K562 (cell line): ENCODE measurements around the gene AMER3. TPM values are rescaled to one million over a fixed set of nuclear protein-coding genes. Genes with fewer than 3 reads are reported as not detected.

Experiments
- ATAC-seq: fragments of 200-7000 bp; cut with Tn5 transposase; 3 replicates; pipeline ENCODE4 v1.9.1; 2020; ENCODE audit warnings: moderate library complexity
- BruUV-seq: library from RNA; stranded (reverse); fragments of 400-500 nt; replicated peaks from 2 replicates; lab custom pipeline; 2021; lab: Mats Ljungman, UMichigan
- CTCF ChIA-PET: fragments of 300-600 bp; formaldehyde crosslinking; extraction: SDS; loops from one replicate; lab custom pipeline; 2021; ENCODE audit warnings: low intra/inter-chr PET ratio; lab: Yijun Ruan, JAX
- POLR2A ChIA-PET: fragments of 300-600, 350-650 bp; sonication (Branson Sonifier 250); formaldehyde crosslinking; extraction: SDS; loops from one replicate; lab custom pipeline; 2021; ENCODE audit warnings: antibody characterized with exemption, inconsistent platforms; lab: Yijun Ruan, JAX
- DNase-seq, 4 experiments: peaks; one replicate each; pipeline versions ENCODE4 v3.0.0 to v3.0.0-alpha.2; 2011 to 2018; ENCODE audit warnings: low spot score in 3 of 4, mixed read lengths in 3 of 4; ENCODE audit errors: extremely low read depth in 1 of 4
- FAIRE-seq: peaks from 2 replicates; lab custom pipeline; 2011; peaks lifted over from hg19 to GRCh38; lab: Jason Lieb, UNC
- H2AFZ ChIP-seq: 2 replicates; pipeline ENCODE4 v1.6.0; 2011; ENCODE audit warnings: low read depth, low read length, control low read depth, inconsistent platforms
- H3K27ac ChIP-seq: fragments of 200-600 bp; 3 replicates; pipeline ENCODE4 v1.8.0; 2011; ENCODE audit warnings: low read depth, mild to moderate bottlenecking, control low read depth, inconsistent platforms, low read length, moderate library complexity, mixed read lengths; ENCODE audit errors: extremely low read depth
- H3K27me3 ChIP-seq, 2 experiments: fragments of 300-600 bp in 1 of 2; 2 replicates in 1 of 2; 3 replicates in 1 of 2; pipeline versions ENCODE4 v1.6.0 to v1.8.0; 2011; ENCODE audit warnings: inconsistent platforms in 2 of 2, low read length in 2 of 2, mild to moderate bottlenecking in 1 of 2, mixed read lengths in 1 of 2, moderate library complexity in 1 of 2; ENCODE audit not compliant: control insufficient read depth in 2 of 2, insufficient read depth in 2 of 2
- H3K36me3 ChIP-seq: fragments of 300-600 bp; 3 replicates; pipeline ENCODE4 v1.8.0; 2011; ENCODE audit warnings: mild to moderate bottlenecking, low read length, inconsistent platforms; ENCODE audit not compliant: control insufficient read depth, insufficient read depth
- H3K4me1 ChIP-seq, 2 experiments: fragments of 200-600 bp in 1 of 2; replicated peaks in 1 of 2; 2 replicates in 1 of 2; 3 replicates in 1 of 2; pipeline versions ENCODE4 v1.5.1 to v1.8.0; 2011; ENCODE audit warnings: inconsistent platforms in 2 of 2, low read length in 2 of 2, mild to moderate bottlenecking in 1 of 2, mixed read lengths in 1 of 2, moderate library complexity in 1 of 2; ENCODE audit not compliant: control insufficient read depth in 2 of 2, insufficient read depth in 2 of 2
- H3K4me2 ChIP-seq: 2 replicates; pipeline ENCODE4 v1.6.1; 2011; ENCODE audit warnings: low read length, control low read depth, inconsistent platforms, mixed read lengths; ENCODE audit not compliant: insufficient read depth
- H3K4me3 ChIP-seq: fragments of 200-600 bp; sonication (generic), shearing (Covaris generic); 2 replicates; pipeline ENCODE4 v1.5.1; 2016; ENCODE audit warnings: control low read depth, inconsistent platforms
- H3K79me2 ChIP-seq: fragments of 200-600 bp; 3 replicates; pipeline ENCODE4 v1.8.0; 2011; ENCODE audit warnings: low read length, inconsistent platforms; ENCODE audit not compliant: control insufficient read depth, insufficient read depth
- H3K9ac ChIP-seq, 2 experiments: 2 replicates each; pipeline versions ENCODE4 v1.6.0 to v1.6.1; 2011; ENCODE audit warnings: low read depth in 2 of 2, low read length in 2 of 2, control low read depth in 1 of 2, inconsistent platforms in 1 of 2, mild to moderate bottlenecking in 1 of 2, mixed read lengths in 1 of 2; ENCODE audit not compliant: insufficient read depth in 1 of 2
- H3K9me1 ChIP-seq: one replicate; pipeline ENCODE4 v1.6.0; 2011; ENCODE audit warnings: inconsistent platforms, mild to moderate bottlenecking, low read length, moderate library complexity; ENCODE audit not compliant: control insufficient read depth, insufficient read depth
- H3K9me3 ChIP-seq: replicated peaks from 2 replicates; pipeline ENCODE4 v1.5.1; 2011; ENCODE audit warnings: low read depth, low read length, inconsistent platforms; ENCODE audit not compliant: control insufficient read depth, insufficient read depth
- H4K20me1 ChIP-seq: replicated peaks from 2 replicates; pipeline ENCODE4 v1.6.1; 2011; ENCODE audit warnings: low read length, inconsistent platforms, mixed read lengths; ENCODE audit not compliant: control insufficient read depth, insufficient read depth
- DIDO1 ChIP-seq: fragments of 450-650 bp; IDR thresholded peaks from 2 replicates; pipeline ENCODE4 v1.6.1; 2016; ENCODE audit warnings: low read depth, missing biosample characterization, missing genetic modification characterization
- E2F5 ChIP-seq: sonication (generic); formaldehyde crosslinking; IDR thresholded peaks from 2 replicates; pipeline ENCODE4 v1.8.0; 2022; ENCODE audit warnings: mild to moderate bottlenecking, missing genetic modification reagents
- GTF2E2 ChIP-seq: fragments of 200-800 bp; sonication (Bioruptor generic); IDR thresholded peaks from 2 replicates; pipeline ENCODE4 v1.6.1; 2016; ENCODE audit warnings: missing genetic modification characterization, missing compliant biosample characterization
- HDAC2 ChIP-seq: fragments of 450-650 bp; IDR thresholded peaks from 2 replicates; pipeline ENCODE4 v1.6.1; 2016; ENCODE audit warnings: mild to moderate bottlenecking
- HDAC3 ChIP-seq: fragments of 450-650 bp; IDR thresholded peaks from 2 replicates; pipeline ENCODE4 v1.6.1; 2018; ENCODE audit warnings: borderline replicate concordance, mild to moderate bottlenecking, moderate library complexity; ENCODE audit not compliant: partially characterized antibody
- IFI16 ChIP-seq: fragments of 250-450 bp; sonication (Bioruptor Pico); IDR thresholded peaks from 2 replicates; pipeline ENCODE4 v2.1.2; 2022; ENCODE audit warnings: mild to moderate bottlenecking, inconsistent platforms
- KDM4B ChIP-seq, 2 experiments: fragments of 450-650 bp in 1 of 2; sonication (generic) in 1 of 2; IDR thresholded peaks; 2 replicates each; pipeline ENCODE4 v1.6.1; 2016 to 2017; ENCODE audit warnings: borderline replicate concordance in 2 of 2, antibody characterized with exemption in 1 of 2, low read depth in 1 of 2, mild to moderate bottlenecking in 1 of 2
- MEF2A ChIP-seq: IDR thresholded peaks from 2 replicates; pipeline ENCODE4 v1.6.1; 2011; ENCODE audit warnings: low read depth, mild to moderate bottlenecking, low read length, moderate library complexity; ENCODE audit not compliant: control insufficient read depth
- XRCC3 ChIP-seq: fragments of 450-650 bp; IDR thresholded peaks from 2 replicates; pipeline ENCODE4 v1.6.1; 2017; ENCODE audit warnings: mild to moderate bottlenecking, moderate library complexity
- ZNF551 ChIP-seq: fragments of 250-450 bp; sonication (Bioruptor Pico); IDR thresholded peaks from 2 replicates; pipeline ENCODE4 v1.5.0; 2021; ENCODE audit warnings: mild to moderate bottlenecking, moderate library complexity
- ZNF644 ChIP-seq: fragments of 200-800 bp; sonication (Bioruptor generic); IDR thresholded peaks from 2 replicates; pipeline ENCODE4 v1.6.1; 2016; ENCODE audit warnings: low read depth, missing genetic modification characterization, missing compliant biosample characterization
- WGBS: fragments of 100-300 bp; shearing (Covaris generic); methylation state at CpG from one replicate; pipeline ENCODE4 v1.1.6; 2016; ENCODE audit warnings: low coverage, mixed read lengths; ENCODE audit not compliant: insufficient coverage; ENCODE audit errors: missing lambda C conversion rate; 5-methylcytosine and 5-hydroxymethylcytosine counted together
- in situ Hi-C: fragments of 300-500 bp; cut with MboI; formaldehyde crosslinking; loops from 4 replicates; pipeline ENCODE4 v1.15.0; 2018; ENCODE audit warnings: inconsistent platforms, mixed read lengths
- intact Hi-C: fragments of 100-400 bp; cut with micrococcal nuclease; formaldehyde crosslinking; loops from 2 replicates; pipeline ENCODE4 v1.14.2; 2022
- polyA plus RNA-seq, 8 experiments: library from polyadenylated mRNA; depleted of rRNA in 4 of 8; stranded (reverse) in 5 of 8; unstranded in 3 of 8; fragments of >200 nt; fragmentation: Nextera tagmentation in 2 of 8; fragmentation: Illumina TruSeq in 1 of 8; extraction: Ambion mirVana in 2 of 8; extraction: Trizol in 1 of 8; gene quantifications; 2 replicates each; pipeline versions ENCODE4 v1.2.1 to v1.2.3, GENCODE V29; 2011 to 2014; ENCODE audit warnings: inconsistent platforms in 1 of 8, missing spikeins in 1 of 8
- total RNA-seq, 7 experiments: library from RNA; depleted of rRNA in 6 of 7; stranded (reverse); fragments of >200 nt in 6 of 7; fragmentation: Illumina TruSeq in 2 of 7; extraction: Trizol in 2 of 7; gene quantifications; 2 replicates each; pipeline versions ENCODE4 v1.2.1 to v1.2.3, GENCODE V29; 2011 to 2021; ENCODE audit warnings: low replicate concordance in 1 of 7
- TF ChIP-seq, protein P1 (sequence below): fragments of 450-650 bp; IDR thresholded peaks from 2 replicates; pipeline ENCODE4 v1.6.1; 2017; ENCODE audit warnings: antibody characterized with exemption
- TF ChIP-seq, protein P2 (sequence below): sonication (generic); formaldehyde crosslinking; IDR thresholded peaks from 2 replicates; pipeline ENCODE4 v1.9.0; 2022; ENCODE audit warnings: mild to moderate bottlenecking, missing genetic modification reagents

AMER3 gene
- total and polyA plus RNA-seq, 9 of the 15 experiments (the other 6 are each of a cell fraction or from before 2014, with no cell fraction given) = not detected

- POLR2A ChIA-PET = no interaction called here
- BruUV-seq = no TSS peak
- WGBS = 0% methylated on average over 2 of the region's 2 CpGs
- ATAC-seq (no peak), DNase-seq (no peak), FAIRE-seq (no peak)
- Histone ChIP-seq H2AFZ (no peak overlapping the region), H4K20me1 (no peaks in the 10 kb centered on the region), H3K9me3 (no peaks in the 10 kb centered on the region), H3K9ac (no peak overlapping the region), H3K79me2 (no peaks in the 10 kb centered on the region), H3K27me3 (peaks cover 12 to 26% of the 10 kb centered on the region in 2 experiments), H3K9me1 (no peaks in the 10 kb centered on the region), H3K4me1 (no peaks in the 10 kb centered on the region), H3K36me3 (no peaks in the 10 kb centered on the region), H3K4me3 (no peak overlapping the region), H3K27ac (no peak overlapping the region), H3K4me2 (no peak overlapping the region)
- intact Hi-C loops = no loop called here
- CTCF ChIA-PET = no interaction called here
- TF ChIP-seq XRCC3 (no peak), KDM4B (IDR thresholded peaks at IDR 0.05; ENCODE audit: borderline replicate concordance in 2 of 2, low read depth in 1 of 2) (no peak), HDAC3 (no peak), ZNF551 (CRISPR knock-in tag) (no peak), MEF2A (no peak), GTF2E2 (tag) (no peak), DIDO1 (tag) (no peak), HDAC2 (no peak), IFI16 (CRISPR knock-in tag) (no peak), E2F5 (CRISPR knock-in tag) (no peak), ZNF644 (no peak)
- TF ChIP-seq, protein P1, sequence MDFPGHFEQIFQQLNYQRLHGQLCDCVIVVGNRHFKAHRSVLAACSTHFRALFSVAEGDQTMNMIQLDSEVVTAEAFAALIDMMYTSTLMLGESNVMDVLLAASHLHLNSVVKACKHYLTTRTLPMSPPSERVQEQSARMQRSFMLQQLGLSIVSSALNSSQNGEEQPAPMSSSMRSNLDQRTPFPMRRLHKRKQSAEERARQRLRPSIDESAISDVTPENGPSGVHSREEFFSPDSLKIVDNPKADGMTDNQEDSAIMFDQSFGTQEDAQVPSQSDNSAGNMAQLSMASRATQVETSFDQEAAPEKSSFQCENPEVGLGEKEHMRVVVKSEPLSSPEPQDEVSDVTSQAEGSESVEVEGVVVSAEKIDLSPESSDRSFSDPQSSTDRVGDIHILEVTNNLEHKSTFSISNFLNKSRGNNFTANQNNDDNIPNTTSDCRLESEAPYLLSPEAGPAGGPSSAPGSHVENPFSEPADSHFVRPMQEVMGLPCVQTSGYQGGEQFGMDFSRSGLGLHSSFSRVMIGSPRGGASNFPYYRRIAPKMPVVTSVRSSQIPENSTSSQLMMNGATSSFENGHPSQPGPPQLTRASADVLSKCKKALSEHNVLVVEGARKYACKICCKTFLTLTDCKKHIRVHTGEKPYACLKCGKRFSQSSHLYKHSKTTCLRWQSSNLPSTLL = no peak
- TF ChIP-seq, protein P2, sequence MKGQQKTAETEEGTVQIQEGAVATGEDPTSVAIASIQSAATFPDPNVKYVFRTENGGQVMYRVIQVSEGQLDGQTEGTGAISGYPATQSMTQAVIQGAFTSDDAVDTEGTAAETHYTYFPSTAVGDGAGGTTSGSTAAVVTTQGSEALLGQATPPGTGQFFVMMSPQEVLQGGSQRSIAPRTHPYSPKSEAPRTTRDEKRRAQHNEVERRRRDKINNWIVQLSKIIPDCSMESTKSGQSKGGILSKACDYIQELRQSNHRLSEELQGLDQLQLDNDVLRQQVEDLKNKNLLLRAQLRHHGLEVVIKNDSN (CRISPR knock-in tag) = no peak
- in situ Hi-C loops = no loop called here
Observed at GRCh38 chr2:130790312-130790711, 35.0 kb downstream of the AMER3 start.
